Measurements from ENCODE around the gene ISM2. TPM values are rescaled to one million over a fixed set of nuclear protein-coding genes. Genes with fewer than 3 reads are reported as not detected.

The ISM2 gene
- polyA plus RNA-seq, 1 donor from 2014 or later, result 1.4 TPM

GRCh38 chr14:77469539-77469938 lies 29.1 kb downstream of the ISM2 start:
- TF ChIP-seq EP300 (conservative IDR thresholded peaks at IDR 0.05; ENCODE audit: poor library complexity, severe bottlenecking) (no peak), MXI1 (conservative IDR thresholded peaks at IDR 0.05; ENCODE audit: poor library complexity, severe bottlenecking) (no peak), REST (IDR thresholded peaks at IDR 0.05; ENCODE audit: borderline replicate concordance) (no peak), TAF1 (IDR thresholded peaks at IDR 0.05; ENCODE audit: low read depth) (no peak), EZH2 (IDR thresholded peaks at IDR 0.05; ENCODE audit: borderline replicate concordance, insufficient read depth, low read length, poor library complexity, severe bottlenecking) (no peak), CTCF (IDR thresholded peaks at IDR 0.05; ENCODE audit: poor library complexity, severe bottlenecking) (no peak), SMC3 (conservative IDR thresholded peaks at IDR 0.05; ENCODE audit: poor library complexity) (no peak), RAD21 (conservative IDR thresholded peaks at IDR 0.05) (no peak), POLR2AphosphoS5 (IDR thresholded peaks at IDR 0.05) (no peak)
- no peak overlapping the region for H3K9ac ChIP-seq (ENCODE audit: low read length)

GRCh38 chr14:77469067-77469505 lies 29.5 kb downstream of the ISM2 start:
- H3K27me3 ChIP-seq (ENCODE audit: insufficient read depth, low read depth, low read length), result no peaks in the 10 kb centered on the region
- no peaks in the 10 kb centered on the region for H4K20me1 ChIP-seq (ENCODE audit: insufficient read depth)
- H3K4me3 ChIP-seq (ENCODE audit: low read length), result no peak overlapping the region
- no peaks in the 10 kb centered on the region for H3K9me2 ChIP-seq (ENCODE audit: insufficient read depth, low read length)
- H3F3A ChIP-seq (ENCODE audit: insufficient read depth, low read length, poor library complexity, severe bottlenecking), result no peaks in the 10 kb centered on the region
- H3K36me3 ChIP-seq (ENCODE audit: insufficient read depth, low read length), result peaks cover 3% of the 10 kb centered on the region
- TF ChIP-seq REST (IDR thresholded peaks at IDR 0.05; ENCODE audit: borderline replicate concordance), result no peak
- TF ChIP-seq EZH2 (IDR thresholded peaks at IDR 0.05; ENCODE audit: borderline replicate concordance, insufficient read depth, low read length, poor library complexity, severe bottlenecking), result no peak
- TF ChIP-seq MXI1 (conservative IDR thresholded peaks at IDR 0.05; ENCODE audit: poor library complexity, severe bottlenecking), result no peak
- no peak for TF ChIP-seq SMC3 (conservative IDR thresholded peaks at IDR 0.05; ENCODE audit: poor library complexity)
- no peak for TF ChIP-seq CTCF (IDR thresholded peaks at IDR 0.05; ENCODE audit: poor library complexity, severe bottlenecking)
- no peak for TF ChIP-seq EP300 (conservative IDR thresholded peaks at IDR 0.05; ENCODE audit: poor library complexity, severe bottlenecking)
- no peak for TF ChIP-seq POLR2AphosphoS5 (IDR thresholded peaks at IDR 0.05)
- TF ChIP-seq TAF1 (IDR thresholded peaks at IDR 0.05; ENCODE audit: low read depth), result no peak
- TF ChIP-seq RAD21 (conservative IDR thresholded peaks at IDR 0.05), result no peak
- H3K9ac ChIP-seq (ENCODE audit: low read length), result no peak overlapping the region
- H3K27ac ChIP-seq (ENCODE audit: low read length), result no peak overlapping the region
- no peaks in the 10 kb centered on the region for H3K9me3 ChIP-seq (ENCODE audit: low read length)
- no peak overlapping the region for H3K4me2 ChIP-seq (ENCODE audit: low read length)
- H2AFZ ChIP-seq (ENCODE audit: low read depth, low read length), result no peak overlapping the region
- H3K79me2 ChIP-seq (replicated peaks; ENCODE audit: insufficient read depth, low read length), result no peaks in the 10 kb centered on the region

More at GRCh38 chr14:77469539-77469938, 29.1 kb downstream of the ISM2 start:
- H3K79me2 ChIP-seq (replicated peaks; ENCODE audit: insufficient read depth, low read length), result no peaks in the 10 kb centered on the region
- H3K9me2 ChIP-seq (ENCODE audit: insufficient read depth, low read length), result no peaks in the 10 kb centered on the region
- no peak overlapping the region for H2AFZ ChIP-seq (ENCODE audit: low read depth, low read length)
- H3K9me3 ChIP-seq (ENCODE audit: low read length), result no peaks in the 10 kb centered on the region
- H3K36me3 ChIP-seq (ENCODE audit: insufficient read depth, low read length), result peaks cover 3% of the 10 kb centered on the region
- H3F3A ChIP-seq (ENCODE audit: insufficient read depth, low read length, poor library complexity, severe bottlenecking), result no peaks in the 10 kb centered on the region
- no peaks in the 10 kb centered on the region for H4K20me1 ChIP-seq (ENCODE audit: insufficient read depth)
- no peak overlapping the region for H3K4me3 ChIP-seq (ENCODE audit: low read length)
- no peaks in the 10 kb centered on the region for H3K27me3 ChIP-seq (ENCODE audit: insufficient read depth, low read depth, low read length)
- no peak overlapping the region for H3K4me2 ChIP-seq (ENCODE audit: low read length)
- H3K27ac ChIP-seq (ENCODE audit: low read length), result no peak overlapping the region
